Stimulated activated CD8-positive, alpha-beta memory T cell treated with anti-CD3 and anti-CD28 coated beads, Interleukin-2, amount 100 ng/mL, for 1 hour (primary cell): ENCODE data around the gene WDR70.
"Not testable (repeated sequence)": the region's sequence is repeated elsewhere in the genome, so short reads cannot be mapped to it uniquely, and the experiment has no call there.

Experiments used
- DNase-seq, 2 donors: peaks; one replicate each; pipeline ENCODE4 v3.0.0-alpha.2; 2020; ENCODE audit warnings: low read depth in 2 of 2

WDR70 gene

GRCh38 chr5:37517686-37518085 is 138.6 kb downstream of the WDR70 start:
- no peak for DNase-seq

- not testable (repeated sequence) for DNase-seq
Measured at GRCh38 chr5:37518356-37518755, 139.2 kb downstream of the WDR70 start.

- no peak for DNase-seq
Measured at GRCh38 chr5:37519304-37519703, 140.2 kb downstream of the WDR70 start.

- no peak for DNase-seq
Measured at GRCh38 chr5:37519807-37520206, 140.7 kb downstream of the WDR70 start.

GRCh38 chr5:37520811-37521210 is 141.7 kb downstream of the WDR70 start:
- no peak for DNase-seq

- no peak for DNase-seq
Measured at GRCh38 chr5:37532976-37533740, 154.0 kb downstream of the WDR70 start.

GRCh38 chr5:37533851-37534250 is 154.7 kb downstream of the WDR70 start:
- no peak for DNase-seq

GRCh38 chr5:37539459-37539858 is 160.3 kb downstream of the WDR70 start:
- no peak for DNase-seq

- DNase-seq = no peak
Measured at GRCh38 chr5:37543216-37543615, 164.1 kb downstream of the WDR70 start.

GRCh38 chr5:37549411-37549810 is 170.3 kb downstream of the WDR70 start:
- no peak for DNase-seq

GRCh38 chr5:37552161-37552560 is 173.0 kb downstream of the WDR70 start:
- no peak for DNase-seq

- DNase-seq = no peak
Measured at GRCh38 chr5:37552770-37553719, 173.9 kb downstream of the WDR70 start.

GRCh38 chr5:37553720-37554404 is 174.7 kb downstream of the WDR70 start:
- DNase-seq = no peak

- DNase-seq = no peak
Measured at GRCh38 chr5:37554405-37554739, 175.3 kb downstream of the WDR70 start.

GRCh38 chr5:37554938-37555337 is 175.8 kb downstream of the WDR70 start:
- DNase-seq = no peak

GRCh38 chr5:37557734-37558293 is 178.7 kb downstream of the WDR70 start:
- DNase-seq = no peak

- DNase-seq = no peak
Measured at GRCh38 chr5:37565062-37565670, 186.0 kb downstream of the WDR70 start.

- DNase-seq = no peak
Measured at GRCh38 chr5:37567566-37567965, 188.4 kb downstream of the WDR70 start.

- DNase-seq = no peak
Measured at GRCh38 chr5:37568018-37568753, 189.1 kb downstream of the WDR70 start.

- DNase-seq = no peak
Measured at GRCh38 chr5:37568893-37569292, 189.8 kb downstream of the WDR70 start.

GRCh38 chr5:37569466-37569865 is 190.3 kb downstream of the WDR70 start:
- no peak for DNase-seq
